ENCODE measurements around the gene UTF1.
"Not testable (repeated sequence)": the region's sequence is repeated elsewhere in the genome, so short reads cannot be mapped to it uniquely, and the experiment has no call there.

UTF1 gene

GRCh38 chr10:133224076-133224475 lies 5.9 kb upstream of the UTF1 start:
- DNase-seq (ENCODE audit: extremely low spot score, insufficient read length, low read depth) (no peak), FAIRE-seq (no peak)

- DNase-seq (ENCODE audit: extremely low spot score, insufficient read length, low read depth): no peak
- no peak for FAIRE-seq
Measured at GRCh38 chr10:133224756-133225372, 5.2 kb upstream of the UTF1 start.

- no peak for DNase-seq (ENCODE audit: extremely low spot score, insufficient read length, low read depth)
- FAIRE-seq: no peak
Measured at GRCh38 chr10:133225707-133226191, 4.3 kb upstream of the UTF1 start.

- no peak for DNase-seq (ENCODE audit: extremely low spot score, insufficient read length, low read depth)
- no peak for FAIRE-seq
Measured at GRCh38 chr10:133226251-133226808, 3.7 kb upstream of the UTF1 start.

- FAIRE-seq: no peak
Measured at GRCh38 chr10:133227256-133227655, 2.8 kb upstream of the UTF1 start.

GRCh38 chr10:133229265-133230043 lies 563 bp upstream of the UTF1 start:
- DNase-seq (ENCODE audit: extremely low spot score, insufficient read length, low read depth) (no peak), FAIRE-seq (no peak)

More at GRCh38 chr10:133227256-133227655, 2.8 kb upstream of the UTF1 start:
- DNase-seq (ENCODE audit: extremely low spot score, insufficient read length, low read depth): no peak

- FAIRE-seq (no peak), DNase-seq (ENCODE audit: extremely low spot score, insufficient read length, low read depth) (no peak)
Measured at GRCh38 chr10:133230387-133231195, 574 bp downstream of the UTF1 start.

- DNase-seq (ENCODE audit: extremely low spot score, insufficient read length, low read depth): no peak
- FAIRE-seq: no peak
Measured at GRCh38 chr10:133231244-133231945, 1.4 kb downstream of the UTF1 start.

- DNase-seq (ENCODE audit: extremely low spot score, insufficient read length, low read depth) (no peak), FAIRE-seq (no peak)
Measured at GRCh38 chr10:133231946-133232574, 2.0 kb downstream of the UTF1 start.

GRCh38 chr10:133234796-133235195 lies 4.8 kb downstream of the UTF1 start:
- not testable (repeated sequence) for FAIRE-seq

GRCh38 chr10:133235265-133235855 lies 5.3 kb downstream of the UTF1 start:
- FAIRE-seq (no peak), DNase-seq (ENCODE audit: extremely low spot score, insufficient read length, low read depth) (no peak)

More at GRCh38 chr10:133234796-133235195, 4.8 kb downstream of the UTF1 start:
- DNase-seq (ENCODE audit: extremely low spot score, insufficient read length, low read depth): not testable (repeated sequence)

- no peak for DNase-seq (ENCODE audit: extremely low spot score, insufficient read length, low read depth)
- no peak for FAIRE-seq
Measured at GRCh38 chr10:133235932-133236331, 5.9 kb downstream of the UTF1 start.

- no peak for DNase-seq (ENCODE audit: extremely low spot score, insufficient read length, low read depth)
- no peak for FAIRE-seq
Measured at GRCh38 chr10:133236401-133237240, 6.6 kb downstream of the UTF1 start.

- DNase-seq (ENCODE audit: extremely low spot score, insufficient read length, low read depth): no peak
- FAIRE-seq: no peak
Measured at GRCh38 chr10:133237241-133237587, 7.2 kb downstream of the UTF1 start.

- DNase-seq (ENCODE audit: extremely low spot score, insufficient read length, low read depth) (no peak), FAIRE-seq (no peak)
Measured at GRCh38 chr10:133237588-133238465, 7.8 kb downstream of the UTF1 start, which contains the start of gene VENTX. Gene VENTX (plus strand): TSS chr10:133237855. CDS start chr10:133237915, 60 bp downstream.

- DNase-seq (ENCODE audit: extremely low spot score, insufficient read length, low read depth): no peak
- no peak for FAIRE-seq
Measured at GRCh38 chr10:133238466-133238804, 8.4 kb downstream of the UTF1 start.

GRCh38 chr10:133239990-133240389 lies 10.0 kb downstream of the UTF1 start:
- FAIRE-seq (no peak), DNase-seq (ENCODE audit: extremely low spot score, insufficient read length, low read depth) (no peak)

Data from GM18507 (cell line).